HG02981 (cell line): Measurements from ENCODE around the gene MAP2K5.

Source experiments
- ATAC-seq: cut with Tn5 transposase; IDR thresholded peaks from one replicate; pipeline ENCODE4 v1.9.1; 2021; ENCODE audit warnings: mild to moderate bottlenecking, moderate library complexity; ENCODE audit not compliant: unreplicated experiment

The MAP2K5 gene

GRCh38 chr15:67746022-67746421, 203.5 kb downstream of the MAP2K5 start:
- ATAC-seq, result no peak

- no peak for ATAC-seq
Observed at GRCh38 chr15:67746450-67746849, 203.9 kb downstream of the MAP2K5 start.

- ATAC-seq, result no peak
Observed at GRCh38 chr15:67747921-67748320, 205.4 kb downstream of the MAP2K5 start.

- no peak for ATAC-seq
Observed at GRCh38 chr15:67750371-67750770, 207.9 kb downstream of the MAP2K5 start.

- ATAC-seq, result no peak
Observed at GRCh38 chr15:67753891-67754290, 211.4 kb downstream of the MAP2K5 start.

GRCh38 chr15:67755264-67755663, 212.8 kb downstream of the MAP2K5 start:
- no peak for ATAC-seq

GRCh38 chr15:67755936-67756335, 213.4 kb downstream of the MAP2K5 start:
- no peak for ATAC-seq

GRCh38 chr15:67758619-67759300, 216.3 kb downstream of the MAP2K5 start:
- no peak for ATAC-seq

- ATAC-seq, result no peak
Observed at GRCh38 chr15:67760901-67761300, 218.4 kb downstream of the MAP2K5 start.

- no peak for ATAC-seq
Observed at GRCh38 chr15:67761343-67761742, 218.8 kb downstream of the MAP2K5 start.

- ATAC-seq, result peak; percentile 79
Observed at GRCh38 chr15:67762610-67763368, 220.3 kb downstream of the MAP2K5 start.

GRCh38 chr15:67765701-67766100, 223.2 kb downstream of the MAP2K5 start:
- ATAC-seq, result no peak

GRCh38 chr15:67766968-67767367, 224.5 kb downstream of the MAP2K5 start:
- ATAC-seq, result no peak

- no peak for ATAC-seq
Observed at GRCh38 chr15:67768313-67768977, 225.9 kb downstream of the MAP2K5 start.

- no peak for ATAC-seq
Observed at GRCh38 chr15:67769497-67770357, 227.2 kb downstream of the MAP2K5 start.

- ATAC-seq, result no peak
Observed at GRCh38 chr15:67770358-67770628, 227.8 kb downstream of the MAP2K5 start.

GRCh38 chr15:67771189-67771800, 228.8 kb downstream of the MAP2K5 start:
- no peak for ATAC-seq

GRCh38 chr15:67774626-67775025, 232.1 kb downstream of the MAP2K5 start:
- ATAC-seq, result no peak

GRCh38 chr15:67775250-67775649, 232.7 kb downstream of the MAP2K5 start:
- no peak for ATAC-seq

- no peak for ATAC-seq
Observed at GRCh38 chr15:67775998-67776397, 233.5 kb downstream of the MAP2K5 start.

- ATAC-seq, result no peak
Observed at GRCh38 chr15:67776600-67776999, 234.1 kb downstream of the MAP2K5 start.
